Lower leg skin (tissue), 3 donors: Measurements from ENCODE around the gene CD14.

ENCODE experiments used
- POLR2A ChIP-seq, 2 donors: fragments of 450-650 bp; IDR thresholded peaks; one replicate each; pipeline ENCODE4 v1.6.1; 2016 to 2017; ENCODE audit warnings: antibody characterized with exemption in 2 of 2, mild to moderate bottlenecking in 1 of 2, moderate library complexity in 1 of 2
- TF ChIP-seq, protein P1 (sequence below), 3 donors: fragments of 450-650 bp; IDR thresholded peaks; one replicate each; pipeline ENCODE4 v1.5.1; 2016; ENCODE audit warnings: antibody characterized with exemption in 3 of 3, mild to moderate bottlenecking in 3 of 3, moderate library complexity in 2 of 3

DNA sequence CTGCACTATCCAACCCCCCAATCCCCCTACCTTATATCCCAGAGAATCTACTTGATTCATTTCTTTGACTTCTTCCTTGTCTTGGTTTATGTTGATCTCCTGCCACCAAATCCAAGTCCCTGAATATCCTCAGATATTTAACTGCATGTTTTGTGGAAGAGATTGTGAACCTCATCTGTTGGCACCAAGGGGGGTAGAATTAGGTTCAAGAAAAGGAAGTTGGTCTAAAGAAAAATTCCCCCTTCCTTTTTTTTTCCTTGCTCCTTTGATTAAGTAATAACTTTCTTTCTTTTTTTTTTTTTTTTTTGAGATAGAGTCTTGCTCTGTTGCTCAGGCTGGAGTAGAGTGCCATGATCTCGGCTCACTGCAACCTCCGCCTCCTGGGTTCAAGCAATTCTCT, 526 bp upstream of the CD14 start:
- TF ChIP-seq POLR2A (IDR thresholded peaks at IDR 0.05): no peak
- TF ChIP-seq, protein P1, sequence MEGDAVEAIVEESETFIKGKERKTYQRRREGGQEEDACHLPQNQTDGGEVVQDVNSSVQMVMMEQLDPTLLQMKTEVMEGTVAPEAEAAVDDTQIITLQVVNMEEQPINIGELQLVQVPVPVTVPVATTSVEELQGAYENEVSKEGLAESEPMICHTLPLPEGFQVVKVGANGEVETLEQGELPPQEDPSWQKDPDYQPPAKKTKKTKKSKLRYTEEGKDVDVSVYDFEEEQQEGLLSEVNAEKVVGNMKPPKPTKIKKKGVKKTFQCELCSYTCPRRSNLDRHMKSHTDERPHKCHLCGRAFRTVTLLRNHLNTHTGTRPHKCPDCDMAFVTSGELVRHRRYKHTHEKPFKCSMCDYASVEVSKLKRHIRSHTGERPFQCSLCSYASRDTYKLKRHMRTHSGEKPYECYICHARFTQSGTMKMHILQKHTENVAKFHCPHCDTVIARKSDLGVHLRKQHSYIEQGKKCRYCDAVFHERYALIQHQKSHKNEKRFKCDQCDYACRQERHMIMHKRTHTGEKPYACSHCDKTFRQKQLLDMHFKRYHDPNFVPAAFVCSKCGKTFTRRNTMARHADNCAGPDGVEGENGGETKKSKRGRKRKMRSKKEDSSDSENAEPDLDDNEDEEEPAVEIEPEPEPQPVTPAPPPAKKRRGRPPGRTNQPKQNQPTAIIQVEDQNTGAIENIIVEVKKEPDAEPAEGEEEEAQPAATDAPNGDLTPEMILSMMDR (IDR thresholded peaks at IDR 0.05): no peak
